GM12878 (cell line): Measurements from ENCODE around the gene NTM. TPM values are rescaled to one million over a fixed set of nuclear protein-coding genes. Genes with fewer than 3 reads are reported as not detected.

Source experiments
- ATAC-seq: fragments of 200-7000 bp; cut with Tn5 transposase; 3 replicates; pipeline ENCODE4 v1.9.1; 2020; ENCODE audit warnings: mild to moderate bottlenecking, moderate library complexity
- BruUV-seq: library from RNA; stranded (reverse); fragments of 400-500 nt; replicated peaks from 2 replicates; lab custom pipeline; 2021; lab: Mats Ljungman, UMichigan
- CTCF ChIA-PET: fragments of 300-600 bp; sonication (Branson Sonifier 250); formaldehyde crosslinking; extraction: SDS; loops from one replicate; lab custom pipeline; 2021; ENCODE audit warnings: inconsistent platforms; lab: Yijun Ruan, JAX
- POLR2A ChIA-PET: fragments of 350-600 bp; formaldehyde crosslinking; extraction: SDS; loops from one replicate; lab custom pipeline; 2021; ENCODE audit warnings: inconsistent platforms; lab: Charles Lee
- RAD21 ChIA-PET: fragments of 300-600 bp; sonication (Branson Sonifier 250); formaldehyde crosslinking; loops from one replicate; lab custom pipeline; 2023; ENCODE audit warnings: antibody characterized with exemption; ENCODE audit not compliant: unreplicated experiment; lab: Charles Lee
- SMC1A ChIA-PET: fragments of 300-600 bp; sonication (Branson Sonifier 250); formaldehyde crosslinking; loops from one replicate; lab custom pipeline; 2023; ENCODE audit not compliant: unreplicated experiment, uncharacterized antibody; lab: Charles Lee
- DNase-seq: peaks from one replicate; pipeline ENCODE4 v3.0.0-alpha.2; 2011; ENCODE audit warnings: low read depth, low spot score
- FAIRE-seq: peaks from 3 replicates; lab custom pipeline; 2011; peaks lifted over from hg19 to GRCh38; lab: Jason Lieb, UNC
- H2AFZ ChIP-seq: 2 replicates; pipeline ENCODE4 v1.6.0; 2011; ENCODE audit warnings: low read depth, low read length, control low read depth; ENCODE audit not compliant: control insufficient read depth
- H3K27ac ChIP-seq: 2 replicates; pipeline ENCODE4 v1.5.1; 2011; ENCODE audit warnings: control low read depth; ENCODE audit not compliant: control insufficient read depth, insufficient read depth
- H3K27me3 ChIP-seq, 2 experiments: replicated peaks in 1 of 2; 2 replicates each; pipeline versions ENCODE4 v1.6.0 to v1.6.1; 2011; ENCODE audit warnings: low read length in 1 of 2; ENCODE audit not compliant: control insufficient read depth in 2 of 2, insufficient read depth in 2 of 2
- H3K36me3 ChIP-seq, 2 experiments: 2 replicates each; pipeline ENCODE4 v1.5.1; 2011; ENCODE audit warnings: low read length in 1 of 2; ENCODE audit not compliant: control insufficient read depth in 2 of 2, insufficient read depth in 2 of 2
- H3K4me1 ChIP-seq: 2 replicates; pipeline ENCODE4 v1.6.1; 2011; ENCODE audit warnings: mild to moderate bottlenecking, low read length, moderate library complexity, mixed read lengths; ENCODE audit not compliant: control insufficient read depth, insufficient read depth
- H3K4me2 ChIP-seq: 2 replicates; pipeline ENCODE4 v1.6.0; 2011; ENCODE audit warnings: control low read depth; ENCODE audit not compliant: control insufficient read depth, insufficient read depth
- H3K4me3 ChIP-seq: fragments of 200-600 bp; sonication (generic); 2 replicates; pipeline ENCODE4 v1.5.1; 2016
- H3K79me2 ChIP-seq: 2 replicates; pipeline ENCODE4 v1.6.0; 2011; ENCODE audit warnings: low read length; ENCODE audit not compliant: control insufficient read depth, insufficient read depth
- H3K9ac ChIP-seq: 2 replicates; pipeline ENCODE4 v1.8.0; 2011; ENCODE audit warnings: low read length, control low read depth, mixed read lengths; ENCODE audit not compliant: control insufficient read depth, insufficient read depth
- H3K9me3 ChIP-seq: replicated peaks from 3 replicates; pipeline ENCODE4 v1.5.1; 2011; ENCODE audit warnings: mild to moderate bottlenecking, low read length; ENCODE audit not compliant: control insufficient read depth, insufficient read depth
- H4K20me1 ChIP-seq: 2 replicates; pipeline ENCODE4 v1.6.0; 2011; ENCODE audit not compliant: control insufficient read depth, insufficient read depth
- CBFB ChIP-seq: IDR thresholded peaks from 2 replicates; pipeline ENCODE4 v1.6.1; 2016; ENCODE audit warnings: antibody characterized with exemption, low read depth
- CEBPB ChIP-seq, 2 experiments: fragments of 150-350 bp in 1 of 2; IDR thresholded peaks; 2 replicates each; pipeline ENCODE4 v1.6.1; 2012 to 2014; ENCODE audit warnings: low read depth in 2 of 2, low read length in 2 of 2, borderline replicate concordance in 1 of 2, inconsistent platforms in 1 of 2
- MXI1 ChIP-seq: fragments of 150-350 bp; IDR thresholded peaks from 2 replicates; pipeline ENCODE4 v1.6.1; 2011; ENCODE audit warnings: low read depth, mild to moderate bottlenecking, inconsistent platforms, low read length, improper control_type of control experiment
- NRF1 ChIP-seq: conservative IDR thresholded peaks from 2 replicates; pipeline ENCODE4 v1.6.1; 2011; ENCODE audit warnings: mild to moderate bottlenecking, low read depth, low read length, improper control_type of control experiment
- PAX8 ChIP-seq: fragments of 450-650 bp; IDR thresholded peaks from 2 replicates; pipeline ENCODE4 v1.6.1; 2017; ENCODE audit warnings: mild to moderate bottlenecking, moderate library complexity
- PML ChIP-seq: IDR thresholded peaks from 2 replicates; pipeline ENCODE4 v1.6.1; 2012; ENCODE audit warnings: low read length, inconsistent platforms
- RAD21 ChIP-seq: IDR thresholded peaks from 2 replicates; pipeline ENCODE4 v1.6.1; 2011; ENCODE audit warnings: mild to moderate bottlenecking, low read depth, low read length, moderate library complexity; ENCODE audit not compliant: insufficient read depth
- RAD51 ChIP-seq: fragments of 450-650 bp; IDR thresholded peaks from 2 replicates; pipeline ENCODE4 v1.6.1; 2016; ENCODE audit warnings: moderate library complexity, mild to moderate bottlenecking, inconsistent platforms
- RB1 ChIP-seq: fragments of 450-650 bp; formaldehyde crosslinking; IDR thresholded peaks from 2 replicates; pipeline ENCODE4 v1.6.1; 2017; ENCODE audit warnings: mild to moderate bottlenecking, borderline replicate concordance
- SIX5 ChIP-seq: IDR thresholded peaks from 2 replicates; pipeline ENCODE4 v1.6.1; 2011; ENCODE audit warnings: mild to moderate bottlenecking, low read depth, low read length, moderate library complexity; ENCODE audit not compliant: severe bottlenecking
- SUPT20H ChIP-seq: IDR thresholded peaks from 2 replicates; pipeline ENCODE4 v1.6.1; 2011; ENCODE audit warnings: low read depth, mild to moderate bottlenecking, low read length, moderate library complexity, borderline replicate concordance; ENCODE audit not compliant: control insufficient read depth
- SUZ12 ChIP-seq: fragments of 200-600 bp; sonication (generic); IDR thresholded peaks from one replicate; pipeline ENCODE4 v1.6.1; 2018; ENCODE audit warnings: antibody characterized with exemption, mild to moderate bottlenecking; ENCODE audit not compliant: unreplicated experiment
- YY1 ChIP-seq: IDR thresholded peaks from 2 replicates; pipeline ENCODE4 v1.6.1; 2011; ENCODE audit warnings: low read depth, mild to moderate bottlenecking, low read length
- ZBED1 ChIP-seq: IDR thresholded peaks from 2 replicates; pipeline ENCODE4 v1.6.1; 2016; ENCODE audit warnings: borderline replicate concordance
- WGBS: methylation state at CpG from one replicate; pipeline ENCODE4 v1.1.6; 2016; ENCODE audit warnings: low lambda C conversion rate; ENCODE audit not compliant: insufficient replicate concordance, insufficient coverage; ENCODE audit errors: missing lambda C conversion rate; 5-methylcytosine and 5-hydroxymethylcytosine counted together
- in situ Hi-C: fragments of 300-500 bp; cut with MboI; formaldehyde crosslinking; loops from 9 replicates; pipeline ENCODE4 v1.14.3; 2018; ENCODE audit warnings: mixed read lengths
- intact Hi-C: fragments of 100-400 bp; cut with micrococcal nuclease; formaldehyde crosslinking; loops from one replicate; pipeline ENCODE4 v1.14.2; 2022; ENCODE audit not compliant: unreplicated experiment
- polyA plus RNA-seq, 11 experiments: library from polyadenylated mRNA; depleted of rRNA in 4 of 11; unstranded in 6 of 11; stranded (reverse) in 5 of 11; fragments of >200 nt; fragmentation: Nextera tagmentation in 4 of 11; fragmentation: Illumina TruSeq in 1 of 11; extraction: Ambion mirVana in 4 of 11; extraction: Trizol in 1 of 11; gene quantifications; 1 replicate in 1 of 11; 2 replicates in 10 of 11; pipeline versions ENCODE4 v1.2.1 to v1.2.3, GENCODE V29; 2011 to 2016; ENCODE audit warnings: inconsistent platforms in 2 of 11, missing spikeins in 2 of 11, low read depth in 1 of 11
- total RNA-seq, 4 experiments: library from RNA; depleted of rRNA in 3 of 4; stranded (reverse); fragments of >200 nt in 3 of 4; fragmentation: Illumina TruSeq in 1 of 4; extraction: Trizol in 1 of 4; gene quantifications; 2 replicates each; pipeline versions ENCODE4 v1.2.1 to v1.2.3, GENCODE V29; 2013 to 2021
- TF ChIP-seq, protein P1 (sequence below): IDR thresholded peaks from 2 replicates; pipeline ENCODE4 v1.6.1; 2012; ENCODE audit warnings: low read depth, low read length, improper control_type of control experiment
- TF ChIP-seq, protein P2 (sequence below): IDR thresholded peaks from 2 replicates; pipeline ENCODE4 v1.6.1; 2011; ENCODE audit warnings: low read depth, mild to moderate bottlenecking, low read length, moderate library complexity, borderline replicate concordance; ENCODE audit errors: extremely low read depth

NTM gene
- total and polyA plus RNA-seq, 10 of the 15 experiments (the other 5 are each of a cell fraction or from before 2014, with no cell fraction given), result not detected

DNA sequence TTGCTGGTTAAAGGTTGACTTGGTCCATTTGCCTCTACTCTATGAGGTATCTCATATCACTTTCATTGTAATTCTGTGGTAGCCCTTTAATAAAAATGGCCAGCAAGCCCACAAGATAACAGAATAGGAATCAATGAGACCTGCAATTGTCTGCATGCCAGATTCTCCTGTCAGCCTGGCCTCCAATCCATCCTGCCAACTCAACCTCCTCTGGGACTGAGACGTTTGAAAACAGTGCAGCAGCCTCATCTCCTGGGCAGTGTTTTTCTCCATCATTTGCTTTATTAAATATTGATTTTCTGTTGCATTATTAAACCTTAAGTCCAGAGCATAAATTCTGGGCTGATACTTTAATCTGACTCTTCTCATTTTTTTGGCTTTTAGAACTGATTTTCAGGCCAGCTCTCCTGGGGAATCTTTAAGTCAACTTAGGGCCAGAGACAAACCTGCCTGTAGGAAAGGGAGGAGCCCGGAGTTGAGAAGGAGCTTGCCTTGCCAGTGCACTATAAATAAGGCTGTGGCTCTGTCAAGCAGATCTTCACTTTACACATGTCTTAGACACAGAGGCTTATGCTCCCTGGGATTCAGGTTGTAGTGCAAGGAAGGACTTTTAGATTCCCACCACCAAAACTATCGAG, 798.0 kb downstream of the NTM start:
- 2% methylated on average over 3 of the region's 3 CpGs for WGBS
- ChIA-PET POLR2A (no interaction called here), SMC1A (no interaction called here), RAD21 (no interaction called here), CTCF (no interaction called here)
- no peak for ATAC-seq
- intact Hi-C loops, result no loop called here
- no peaks in the 10 kb centered on the region for H3K9me3 ChIP-seq
- H3K36me3 ChIP-seq, result no peaks in the 10 kb centered on the region
- H3K27ac ChIP-seq, result no peak overlapping the region
- BruUV-seq, result no TSS peak
- H3K9ac ChIP-seq, result no peak overlapping the region
- no peak for FAIRE-seq
- no peak overlapping the region for H2AFZ ChIP-seq
- no peak for DNase-seq
- no peak overlapping the region for H3K4me3 ChIP-seq
- H3K27me3 ChIP-seq, result no peaks in the 10 kb centered on the region
- no peaks in the 10 kb centered on the region for H4K20me1 ChIP-seq
- TF ChIP-seq CBFB (no peak), MXI1 (no peak), RAD51 (no peak), CEBPB (IDR thresholded peaks at IDR 0.05; ENCODE audit: borderline replicate concordance in 1 of 2, low read depth in 2 of 2, low read length in 2 of 2) (no peak), NRF1 (no peak), PML (no peak), PAX8 (no peak), RB1 (no peak)
- H3K4me1 ChIP-seq, result no peaks in the 10 kb centered on the region
- in situ Hi-C loops, result no loop called here
- no peaks in the 10 kb centered on the region for H3K79me2 ChIP-seq
- H3K4me2 ChIP-seq, result no peak overlapping the region

DNA sequence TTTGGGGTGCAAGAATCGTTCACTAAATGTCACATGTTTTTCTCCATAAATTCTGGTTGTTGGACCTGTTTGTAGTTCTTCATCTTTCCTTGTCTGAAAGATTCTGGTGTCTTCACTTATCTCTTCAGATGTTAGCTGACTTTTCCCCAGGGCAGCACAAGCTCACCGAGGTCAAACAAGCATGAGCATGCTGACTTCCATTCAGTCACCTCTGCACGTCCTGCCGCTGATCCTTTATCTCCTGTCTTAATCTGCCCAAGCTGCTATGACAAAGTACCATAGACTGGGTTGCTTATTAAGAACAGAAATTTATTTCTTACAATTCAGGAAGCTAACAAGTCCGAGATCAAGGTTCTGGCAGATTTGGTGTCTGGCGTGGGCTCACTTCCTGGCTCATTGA, 800.6 kb downstream of the NTM start:
- Histone ChIP-seq H3K4me3 (no peak overlapping the region), H3K27ac (no peak overlapping the region), H3K4me1 (no peaks in the 10 kb centered on the region), H2AFZ (no peak overlapping the region), H3K9me3 (no peaks in the 10 kb centered on the region), H3K4me2 (no peak overlapping the region), H3K36me3 (no peaks in the 10 kb centered on the region), H3K27me3 (no peaks in the 10 kb centered on the region), H3K79me2 (no peaks in the 10 kb centered on the region), H4K20me1 (no peaks in the 10 kb centered on the region), H3K9ac (no peak overlapping the region)
- WGBS, result 7% methylated on average over 6 of the region's 6 CpGs
- FAIRE-seq (no peak), DNase-seq (no peak), ATAC-seq (no peak)
- ChIA-PET POLR2A (no interaction called here), CTCF (no interaction called here), SMC1A (interaction anchor here (0.6 kb wide), 1 partner anchor 666 kb away, joined by 3 read pairs; no protein-coding TSS in a partner anchor), RAD21 (no interaction called here)
- in situ Hi-C loops, result no loop called here
- intact Hi-C loops, result no loop called here
- BruUV-seq, result no TSS peak
- no peak for TF ChIP-seq SIX5
- no peak for TF ChIP-seq RAD21
- no peak for TF ChIP-seq SUPT20H
- TF ChIP-seq, protein P1, sequence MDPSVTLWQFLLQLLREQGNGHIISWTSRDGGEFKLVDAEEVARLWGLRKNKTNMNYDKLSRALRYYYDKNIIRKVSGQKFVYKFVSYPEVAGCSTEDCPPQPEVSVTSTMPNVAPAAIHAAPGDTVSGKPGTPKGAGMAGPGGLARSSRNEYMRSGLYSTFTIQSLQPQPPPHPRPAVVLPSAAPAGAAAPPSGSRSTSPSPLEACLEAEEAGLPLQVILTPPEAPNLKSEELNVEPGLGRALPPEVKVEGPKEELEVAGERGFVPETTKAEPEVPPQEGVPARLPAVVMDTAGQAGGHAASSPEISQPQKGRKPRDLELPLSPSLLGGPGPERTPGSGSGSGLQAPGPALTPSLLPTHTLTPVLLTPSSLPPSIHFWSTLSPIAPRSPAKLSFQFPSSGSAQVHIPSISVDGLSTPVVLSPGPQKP, result no peak
- no peak for TF ChIP-seq ZBED1
- no peak for TF ChIP-seq SUZ12
- no peak for TF ChIP-seq YY1
- TF ChIP-seq, protein P2, sequence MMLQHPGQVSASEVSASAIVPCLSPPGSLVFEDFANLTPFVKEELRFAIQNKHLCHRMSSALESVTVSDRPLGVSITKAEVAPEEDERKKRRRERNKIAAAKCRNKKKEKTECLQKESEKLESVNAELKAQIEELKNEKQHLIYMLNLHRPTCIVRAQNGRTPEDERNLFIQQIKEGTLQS, result no peak
